PFSK-1 (cell line): ENCODE measurements around the gene ATM.

Experiments
- FOXP2 ChIP-seq: optimal IDR thresholded peaks from 2 replicates; pipeline ENCODE3; 2011; ENCODE audit warnings: borderline replicate concordance, control low read depth, inconsistent platforms; ENCODE audit not compliant: insufficient read depth; ENCODE audit errors: extremely low read length, extremely low read depth
- POLR2AphosphoS5 ChIP-seq: IDR thresholded peaks from 2 replicates; pipeline ENCODE4 v1.6.1; 2012; ENCODE audit warnings: low read depth, mild to moderate bottlenecking, control low read depth, low read length, moderate library complexity
- SIN3A ChIP-seq: IDR thresholded peaks from 2 replicates; pipeline ENCODE4 v1.6.1; 2012; ENCODE audit warnings: mild to moderate bottlenecking, low read length, moderate library complexity, borderline replicate concordance; ENCODE audit not compliant: insufficient read depth
- TAF1 ChIP-seq: IDR thresholded peaks from 2 replicates; pipeline ENCODE4 v1.6.1; 2012; ENCODE audit warnings: low read length, control low read depth, borderline replicate concordance; ENCODE audit not compliant: insufficient read depth
- TF ChIP-seq, protein P1 (sequence below), 2 experiments: IDR thresholded peaks; 2 replicates each; pipeline versions ENCODE4 v1.6.1 to v1.8.0; 2011 to 2012; ENCODE audit warnings: low read depth in 2 of 2, low read length in 2 of 2, control low read depth in 1 of 2, inconsistent platforms in 1 of 2, mild to moderate bottlenecking in 1 of 2, moderate library complexity in 1 of 2; ENCODE audit not compliant: insufficient read depth in 1 of 2

The ATM gene

DNA sequence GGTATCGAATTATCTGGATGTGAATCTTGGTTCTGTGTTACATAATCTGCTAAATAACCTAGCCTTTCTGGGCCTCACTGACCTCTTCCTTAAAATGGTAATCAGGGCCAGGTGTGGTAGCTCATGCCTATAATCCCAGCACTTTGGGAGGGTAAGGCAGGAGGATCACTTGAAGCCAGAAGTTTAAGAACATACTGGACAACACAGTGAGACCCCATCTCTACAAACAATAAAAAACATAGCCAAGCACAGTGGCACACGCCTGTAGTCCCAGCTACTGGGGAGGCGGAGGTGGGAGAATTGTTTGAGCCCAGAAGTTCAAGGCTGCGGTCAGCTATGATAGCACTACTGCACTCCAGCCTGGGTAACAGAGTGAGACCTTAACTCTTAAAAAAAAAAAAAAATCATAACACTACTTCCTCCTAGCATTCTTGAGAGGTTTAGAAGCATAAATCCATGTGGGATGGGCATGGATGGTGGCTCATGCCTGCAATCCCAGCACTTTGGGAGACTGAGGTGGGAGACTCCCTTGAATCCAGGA, 171.9 kb downstream of the ATM start:
- TF ChIP-seq, protein P1, sequence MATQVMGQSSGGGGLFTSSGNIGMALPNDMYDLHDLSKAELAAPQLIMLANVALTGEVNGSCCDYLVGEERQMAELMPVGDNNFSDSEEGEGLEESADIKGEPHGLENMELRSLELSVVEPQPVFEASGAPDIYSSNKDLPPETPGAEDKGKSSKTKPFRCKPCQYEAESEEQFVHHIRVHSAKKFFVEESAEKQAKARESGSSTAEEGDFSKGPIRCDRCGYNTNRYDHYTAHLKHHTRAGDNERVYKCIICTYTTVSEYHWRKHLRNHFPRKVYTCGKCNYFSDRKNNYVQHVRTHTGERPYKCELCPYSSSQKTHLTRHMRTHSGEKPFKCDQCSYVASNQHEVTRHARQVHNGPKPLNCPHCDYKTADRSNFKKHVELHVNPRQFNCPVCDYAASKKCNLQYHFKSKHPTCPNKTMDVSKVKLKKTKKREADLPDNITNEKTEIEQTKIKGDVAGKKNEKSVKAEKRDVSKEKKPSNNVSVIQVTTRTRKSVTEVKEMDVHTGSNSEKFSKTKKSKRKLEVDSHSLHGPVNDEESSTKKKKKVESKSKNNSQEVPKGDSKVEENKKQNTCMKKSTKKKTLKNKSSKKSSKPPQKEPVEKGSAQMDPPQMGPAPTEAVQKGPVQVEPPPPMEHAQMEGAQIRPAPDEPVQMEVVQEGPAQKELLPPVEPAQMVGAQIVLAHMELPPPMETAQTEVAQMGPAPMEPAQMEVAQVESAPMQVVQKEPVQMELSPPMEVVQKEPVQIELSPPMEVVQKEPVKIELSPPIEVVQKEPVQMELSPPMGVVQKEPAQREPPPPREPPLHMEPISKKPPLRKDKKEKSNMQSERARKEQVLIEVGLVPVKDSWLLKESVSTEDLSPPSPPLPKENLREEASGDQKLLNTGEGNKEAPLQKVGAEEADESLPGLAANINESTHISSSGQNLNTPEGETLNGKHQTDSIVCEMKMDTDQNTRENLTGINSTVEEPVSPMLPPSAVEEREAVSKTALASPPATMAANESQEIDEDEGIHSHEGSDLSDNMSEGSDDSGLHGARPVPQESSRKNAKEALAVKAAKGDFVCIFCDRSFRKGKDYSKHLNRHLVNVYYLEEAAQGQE (IDR thresholded peaks at IDR 0.05; ENCODE audit: insufficient read depth in 1 of 2, low read depth in 2 of 2, low read length in 2 of 2), result no peak
- no peak for TF ChIP-seq SIN3A
- no peak for TF ChIP-seq FOXP2
- no peak for TF ChIP-seq POLR2AphosphoS5
- no peak for TF ChIP-seq TAF1

GRCh38 chr11:108398439-108398838, 175.6 kb downstream of the ATM start:
- TF ChIP-seq POLR2AphosphoS5 (no peak), TAF1 (no peak), FOXP2 (no peak), SIN3A (no peak)
- TF ChIP-seq, protein P1 (IDR thresholded peaks at IDR 0.05; ENCODE audit: insufficient read depth in 1 of 2, low read depth in 2 of 2, low read length in 2 of 2), result no peak

- TF ChIP-seq TAF1 (no peak), SIN3A (no peak), POLR2AphosphoS5 (no peak), FOXP2 (no peak)
- TF ChIP-seq, protein P1 (IDR thresholded peaks at IDR 0.05; ENCODE audit: insufficient read depth in 1 of 2, low read depth in 2 of 2, low read length in 2 of 2), result no peak
Observed at GRCh38 chr11:108402241-108402640, 179.4 kb downstream of the ATM start.

DNA sequence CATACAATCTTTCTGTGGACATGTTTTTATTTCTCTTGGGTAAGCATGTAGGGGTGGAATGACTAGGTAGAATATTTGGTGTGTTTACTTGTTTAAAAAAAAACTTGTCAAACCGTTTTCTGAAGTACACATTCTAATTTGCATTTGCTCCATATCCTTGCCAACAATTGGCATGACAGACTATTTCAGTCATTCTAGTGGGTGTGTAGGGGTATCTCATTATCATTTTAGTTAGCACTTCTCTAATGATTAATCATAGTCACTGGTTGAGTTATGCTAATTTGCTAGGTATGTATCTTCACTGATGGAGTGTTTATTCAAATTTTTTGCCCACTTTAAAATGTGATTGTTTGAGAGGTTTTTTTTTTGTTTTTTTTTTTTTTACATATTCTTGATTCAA, 180.2 kb downstream of the ATM start:
- TF ChIP-seq POLR2AphosphoS5 (no peak), FOXP2 (no peak), SIN3A (no peak), TAF1 (no peak)

DNA sequence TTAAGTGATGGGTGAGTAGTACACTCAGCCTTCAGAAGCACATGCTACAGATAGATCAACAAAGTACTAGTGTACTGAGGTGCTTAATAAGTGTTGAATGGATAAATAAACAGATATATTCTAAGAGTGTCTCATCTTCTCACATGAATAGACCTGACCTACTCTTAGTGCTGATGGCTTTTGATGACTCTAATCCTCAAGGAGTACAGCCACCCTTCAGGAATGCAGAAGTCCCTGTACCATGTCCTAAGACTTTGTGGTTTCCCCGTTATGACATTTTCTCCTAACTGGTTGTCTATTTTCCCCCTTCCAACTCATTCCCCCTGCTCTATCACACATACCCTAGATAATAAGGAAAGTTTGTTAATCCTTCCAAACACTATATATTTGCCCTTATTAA, 182.8 kb downstream of the ATM start:
- TF ChIP-seq POLR2AphosphoS5 (no peak), SIN3A (no peak), TAF1 (no peak), FOXP2 (no peak)
- TF ChIP-seq, protein P1 (IDR thresholded peaks at IDR 0.05; ENCODE audit: insufficient read depth in 1 of 2, low read depth in 2 of 2, low read length in 2 of 2), result no peak
